Cardiac fibroblast (primary cell): ENCODE results near the gene PSG1.
"Not testable (repeated sequence)": the region's sequence is repeated elsewhere in the genome, so short reads cannot be mapped to it uniquely, and the experiment has no call there.

Source experiments
- DNase-seq, 2 donors: peaks; one replicate each; pipeline versions ENCODE4 v3.0.0 to v3.0.0-alpha.2; 2010; ENCODE audit warnings: low read depth in 2 of 2
- H3K4me3 ChIP-seq, 2 donors: replicated peaks in 1 of 2; 1 replicate in 1 of 2; 2 replicates in 1 of 2; pipeline ENCODE4 v1.5.1; 2011; ENCODE audit warnings: low read depth in 2 of 2, low read length in 2 of 2, mild to moderate bottlenecking in 2 of 2, moderate library complexity in 1 of 2
- CTCF ChIP-seq: IDR thresholded peaks from one replicate; pipeline ENCODE4 v1.5.1; 2011; ENCODE audit warnings: low read depth, mild to moderate bottlenecking, low read length, inconsistent platforms

The PSG1 gene

GRCh38 chr19:42879613-42880012 is at the start of gene PSG1:
Gene PSG1, minus strand, starts transcription at chr19:42879713. Its CDS starts 132 bp downstream, at chr19:42879581.
- no peak within 1 kb of the TSS for H3K4me3 ChIP-seq
- TF ChIP-seq CTCF = no peak
- DNase-seq = no peak

GRCh38 chr19:42928896-42929295 is 49.4 kb upstream of the PSG1 start:
- TF ChIP-seq CTCF = no peak
- no peak for DNase-seq
- no peak overlapping the region for H3K4me3 ChIP-seq

- H3K4me3 ChIP-seq = no peak overlapping the region
- no peak for DNase-seq
- TF ChIP-seq CTCF = no peak
These were observed 47.3 kb upstream of the PSG1 start for GRCh38 chr19:42926781-42927180.

- DNase-seq = peak; percentile 50 to 78
These were observed 43.6 kb upstream of the PSG1 start for GRCh38 chr19:42923106-42923505.

GRCh38 chr19:42920971-42921370 is 41.5 kb upstream of the PSG1 start:
- not testable (repeated sequence) for H3K4me3 ChIP-seq, DNase-seq

More at GRCh38 chr19:42923106-42923505, 43.6 kb upstream of the PSG1 start:
- not testable (repeated sequence) for H3K4me3 ChIP-seq
- TF ChIP-seq CTCF = peak; percentile 80

- peak in 1 of 2 donors; percentile 29 for DNase-seq
- H3K4me3 ChIP-seq = no peak overlapping the region
- no peak for TF ChIP-seq CTCF
These were observed 40.2 kb upstream of the PSG1 start for GRCh38 chr19:42919757-42920079.

- TF ChIP-seq CTCF = peak; percentile 62
- peak in 1 of 2 donors; percentile 35 for DNase-seq
These were observed 39.7 kb upstream of the PSG1 start for GRCh38 chr19:42919070-42919756.

GRCh38 chr19:42918377-42919069 is 39.0 kb upstream of the PSG1 start:
- H3K4me3 ChIP-seq, DNase-seq: not testable (repeated sequence)

More at GRCh38 chr19:42919070-42919756, 39.7 kb upstream of the PSG1 start:
- H3K4me3 ChIP-seq = not testable (repeated sequence)

- H3K4me3 ChIP-seq, DNase-seq: not testable (repeated sequence)
These were observed 38.1 kb upstream of the PSG1 start, which contains the start of gene PSG6 for GRCh38 chr19:42917634-42918033. Gene PSG6, minus strand, starts transcription at chr19:42917894. Its CDS starts 102 bp downstream, at chr19:42917792.

GRCh38 chr19:42916931-42917330 is 37.4 kb upstream of the PSG1 start:
- H3K4me3 ChIP-seq, DNase-seq: not testable (repeated sequence)

GRCh38 chr19:42913516-42913915 is 34.0 kb upstream of the PSG1 start:
- not testable (repeated sequence) for DNase-seq

More at GRCh38 chr19:42913516-42913915, 34.0 kb upstream of the PSG1 start:
- not testable (repeated sequence) for H3K4me3 ChIP-seq
